Esophagus squamous epithelium (tissue), 5 donors: ENCODE measurements around the gene SMYD3. TPM values are rescaled to one million over a fixed set of nuclear protein-coding genes. Genes with fewer than 3 reads are reported as not detected.

ENCODE experiments used
- DNase-seq: peaks from one replicate; lab custom pipeline; 2025; lab: John Stamatoyannopoulos, UW
- H3K27ac ChIP-seq, 4 donors: fragments of 200-600 bp; sonication (generic); one replicate each; pipeline ENCODE4 v1.5.1; 2016 to 2019; ENCODE audit warnings: mild to moderate bottlenecking in 1 of 4
- H3K27me3 ChIP-seq, 4 donors: fragments of 200-600 bp; sonication (generic); 1 replicate in 3 of 4; 2 replicates in 1 of 4; pipeline versions ENCODE4 v1.5.1 to v1.6.0; 2017 to 2021; ENCODE audit warnings: antibody characterized with exemption in 1 of 4
- H3K36me3 ChIP-seq, 3 donors: fragments of 200-600 bp; sonication (generic); one replicate each; pipeline ENCODE4 v1.5.1; 2016 to 2019
- H3K4me1 ChIP-seq, 3 donors: fragments of 200-600 bp; sonication (generic); one replicate each; pipeline ENCODE4 v1.5.1; 2017 to 2019
- H3K4me3 ChIP-seq, 4 donors: fragments of 200-600 bp; sonication (generic); 1 replicate in 3 of 4; 2 replicates in 1 of 4; pipeline ENCODE4 v1.5.1; 2016 to 2019; ENCODE audit warnings: mild to moderate bottlenecking in 2 of 4, moderate library complexity in 1 of 4
- H3K9me3 ChIP-seq, 3 donors: fragments of 200-600 bp; sonication (generic); one replicate each; pipeline ENCODE4 v1.5.1; 2016 to 2019
- POLR2A ChIP-seq, 4 donors: fragments of 450-650 bp; IDR thresholded peaks; one replicate each; pipeline ENCODE4 v1.6.1; 2017; ENCODE audit warnings: antibody characterized with exemption in 4 of 4, mild to moderate bottlenecking in 4 of 4, moderate library complexity in 3 of 4
- WGBS, 2 donors: methylation state at CpG; one replicate each; pipeline ENCODE4 v1.1.5; 2018; 5-methylcytosine and 5-hydroxymethylcytosine counted together
- intact Hi-C: fragments of 100-400 bp; cut with DNase I; formaldehyde crosslinking; loops from one replicate; pipeline ENCODE4 v1.15.0; 2022
- total RNA-seq, 4 donors: library from RNA; depleted of rRNA; stranded (reverse); fragments of >200 nt; gene quantifications; one replicate each; pipeline ENCODE4 v1.1.0, GENCODE V29; 2016
- TF ChIP-seq, protein P1 (sequence below), 6 experiments: fragments of 450-650 bp in 4 of 6; fragments of 200-600 bp in 2 of 6; sonication (generic) in 2 of 6; IDR thresholded peaks; one replicate each; pipeline ENCODE4 v1.5.1; 2016 to 2019; ENCODE audit warnings: antibody characterized with exemption in 6 of 6, mild to moderate bottlenecking in 4 of 6, moderate library complexity in 4 of 6
- donor health status: DM: yes; HTN: yes; CAD: no.

The SMYD3 gene
- total RNA-seq, 4 donors from 2014 or later, result 8.4 to 15.8 (median 11.5) TPM

DNA sequence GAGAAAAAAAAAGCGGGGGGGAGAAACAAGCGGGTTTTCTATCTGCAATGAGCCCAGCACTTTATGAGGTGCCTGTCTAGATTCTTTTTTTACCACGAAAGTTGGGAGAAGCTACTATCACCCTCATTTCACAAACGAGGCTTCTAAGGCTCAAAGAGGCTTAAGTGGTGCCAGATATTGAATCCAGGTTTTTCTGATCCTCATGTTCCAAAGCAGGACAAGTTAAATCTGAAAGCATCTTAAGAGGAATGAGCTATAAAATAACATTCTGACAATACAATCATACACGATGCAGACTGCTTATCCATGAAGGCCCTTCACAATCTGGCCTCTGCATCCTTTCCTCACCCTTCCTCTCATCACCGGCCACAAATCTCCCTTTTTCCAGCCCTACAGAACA, 549.1 kb downstream of the SMYD3 start:
- H3K36me3 ChIP-seq, result no peaks in the 10 kb centered on the region
- no peaks in the 10 kb centered on the region for H3K9me3 ChIP-seq
- peaks cover 6 to 13% (median 7%) of the 10 kb centered on the region in 3 donors for H3K4me1 ChIP-seq
- no peak for DNase-seq
- H3K27me3 ChIP-seq, result no peaks in the 10 kb centered on the region
- TF ChIP-seq, protein P1, sequence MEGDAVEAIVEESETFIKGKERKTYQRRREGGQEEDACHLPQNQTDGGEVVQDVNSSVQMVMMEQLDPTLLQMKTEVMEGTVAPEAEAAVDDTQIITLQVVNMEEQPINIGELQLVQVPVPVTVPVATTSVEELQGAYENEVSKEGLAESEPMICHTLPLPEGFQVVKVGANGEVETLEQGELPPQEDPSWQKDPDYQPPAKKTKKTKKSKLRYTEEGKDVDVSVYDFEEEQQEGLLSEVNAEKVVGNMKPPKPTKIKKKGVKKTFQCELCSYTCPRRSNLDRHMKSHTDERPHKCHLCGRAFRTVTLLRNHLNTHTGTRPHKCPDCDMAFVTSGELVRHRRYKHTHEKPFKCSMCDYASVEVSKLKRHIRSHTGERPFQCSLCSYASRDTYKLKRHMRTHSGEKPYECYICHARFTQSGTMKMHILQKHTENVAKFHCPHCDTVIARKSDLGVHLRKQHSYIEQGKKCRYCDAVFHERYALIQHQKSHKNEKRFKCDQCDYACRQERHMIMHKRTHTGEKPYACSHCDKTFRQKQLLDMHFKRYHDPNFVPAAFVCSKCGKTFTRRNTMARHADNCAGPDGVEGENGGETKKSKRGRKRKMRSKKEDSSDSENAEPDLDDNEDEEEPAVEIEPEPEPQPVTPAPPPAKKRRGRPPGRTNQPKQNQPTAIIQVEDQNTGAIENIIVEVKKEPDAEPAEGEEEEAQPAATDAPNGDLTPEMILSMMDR (IDR thresholded peaks at IDR 0.05), result no peak
- TF ChIP-seq POLR2A (IDR thresholded peaks at IDR 0.05), result no peak
- no peak overlapping the region for H3K27ac ChIP-seq
- no peak overlapping the region for H3K4me3 ChIP-seq
- 83 to 86% methylated on average over 6 of the region's 6 CpGs for WGBS, 2 donors
- intact Hi-C loops, result no loop called here

DNA sequence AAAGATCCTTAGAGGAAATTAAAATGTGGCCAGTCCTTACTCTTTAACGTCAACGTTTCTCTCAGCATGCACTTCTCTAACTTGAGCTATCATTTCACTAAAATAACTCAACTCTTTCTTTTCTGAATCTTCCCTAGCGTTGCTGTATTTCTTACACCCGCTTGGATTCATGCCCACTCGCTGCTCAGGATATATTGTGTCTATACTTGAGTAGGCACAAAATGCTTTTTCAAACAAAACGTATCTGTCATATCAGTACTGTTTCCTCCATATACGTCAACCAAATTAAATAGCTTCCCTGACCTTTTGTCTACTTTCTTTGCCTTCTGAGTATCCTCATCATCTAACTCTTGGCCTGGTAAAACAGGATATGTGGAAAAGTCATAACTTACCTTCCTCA, 549.7 kb downstream of the SMYD3 start:
- intact Hi-C loops, result no loop called here
- H3K4me1 ChIP-seq, result peaks cover 6 to 16% (median 7%) of the 10 kb centered on the region in 3 donors
- 77 to 78% methylated on average over 7 of the region's 7 CpGs for WGBS, 2 donors
- no peak overlapping the region for H3K4me3 ChIP-seq
- no peaks in the 10 kb centered on the region for H3K27me3 ChIP-seq
- no peaks in the 10 kb centered on the region for H3K36me3 ChIP-seq
- H3K27ac ChIP-seq, result no peak overlapping the region
- TF ChIP-seq, protein P1 (IDR thresholded peaks at IDR 0.05), result no peak
- TF ChIP-seq POLR2A (IDR thresholded peaks at IDR 0.05), result no peak
- no peaks in the 10 kb centered on the region for H3K9me3 ChIP-seq
- DNase-seq, result no peak

DNA sequence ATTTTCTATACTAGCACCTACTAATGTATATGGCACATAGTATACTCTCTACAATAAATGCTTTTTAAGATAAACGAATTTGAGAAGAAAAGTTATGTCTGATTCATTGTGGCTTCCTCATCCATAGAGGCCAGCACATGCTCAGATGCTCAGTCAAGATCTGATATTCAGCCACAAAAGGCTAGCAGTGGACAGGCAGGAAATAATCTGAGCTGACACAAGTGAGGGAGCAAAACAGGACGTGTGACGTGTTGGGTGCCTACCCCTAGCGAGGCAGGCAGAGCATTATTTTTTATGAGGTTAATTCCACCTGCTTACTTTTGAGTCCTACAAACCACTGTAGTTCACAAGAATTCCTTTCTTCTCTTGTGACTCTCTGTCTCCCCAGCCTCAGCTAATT, 550.9 kb downstream of the SMYD3 start:
- no peaks in the 10 kb centered on the region for H3K36me3 ChIP-seq
- TF ChIP-seq, protein P1 (IDR thresholded peaks at IDR 0.05), result no peak
- TF ChIP-seq POLR2A (IDR thresholded peaks at IDR 0.05), result no peak
- H3K27ac ChIP-seq, result peak overlapping the region in 1 of 4 donors; percentile 30
- H3K27me3 ChIP-seq, result no peaks in the 10 kb centered on the region
- H3K4me3 ChIP-seq, result no peak overlapping the region
- DNase-seq, result no peak
- H3K4me1 ChIP-seq, result peaks cover 6 to 16% (median 7%) of the 10 kb centered on the region in 3 donors
- 60 to 80% methylated on average over 4 of the region's 4 CpGs for WGBS, 2 donors
- intact Hi-C loops, result no loop called here
- no peaks in the 10 kb centered on the region for H3K9me3 ChIP-seq

DNA sequence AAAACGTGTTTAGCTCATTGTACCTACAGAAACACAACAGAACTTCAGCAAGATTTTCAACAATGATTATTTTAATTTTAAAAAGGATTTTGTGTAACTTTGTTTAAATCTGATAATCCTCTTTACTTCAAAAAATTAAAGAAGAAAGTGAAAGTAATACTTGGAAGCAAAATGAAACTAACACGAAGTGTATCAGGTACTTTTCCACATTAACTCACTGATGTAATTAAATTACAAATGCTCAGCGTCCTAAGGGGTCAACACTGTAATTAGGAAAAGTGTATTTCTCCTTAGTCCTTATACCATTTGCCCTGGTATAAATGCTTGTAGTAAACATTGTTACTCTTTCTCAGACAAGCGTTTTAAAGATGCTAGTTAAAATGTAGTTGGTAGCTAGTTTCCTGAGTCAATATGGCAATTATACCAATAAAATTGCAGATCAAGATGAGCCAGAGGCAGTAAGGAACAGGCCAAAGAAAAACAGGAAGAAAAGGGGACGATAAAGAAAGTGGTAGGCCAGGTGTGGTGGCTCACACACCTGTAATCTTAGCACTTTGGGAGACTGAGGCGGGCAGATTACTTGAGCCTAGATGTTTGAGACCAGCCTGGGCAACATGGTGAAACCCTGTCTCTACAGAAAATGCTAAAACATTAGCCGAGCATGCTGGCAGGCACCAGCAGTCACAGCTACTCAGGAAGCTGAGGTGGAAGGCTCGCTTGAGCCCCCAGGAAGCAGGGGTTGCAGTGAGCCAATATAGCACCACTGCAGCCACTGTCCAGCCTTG, 553.0 kb downstream of the SMYD3 start:
- H3K36me3 ChIP-seq, result no peaks in the 10 kb centered on the region
- intact Hi-C loops, result no loop called here
- no peaks in the 10 kb centered on the region for H3K27me3 ChIP-seq
- H3K9me3 ChIP-seq, result no peaks in the 10 kb centered on the region
- DNase-seq, result no peak
- H3K4me3 ChIP-seq, result peak overlapping the region; percentile 7 to 50 (median 27)
- 25 to 26% methylated on average over 8 of the region's 8 CpGs for WGBS, 2 donors
- peaks cover 6 to 16% (median 7%) of the 10 kb centered on the region in 3 donors for H3K4me1 ChIP-seq
- H3K27ac ChIP-seq, result peak overlapping the region; percentile 57 to 70 (median 64)
- TF ChIP-seq, protein P1 (IDR thresholded peaks at IDR 0.05), result no peak
- TF ChIP-seq POLR2A (IDR thresholded peaks at IDR 0.05), result no peak

DNA sequence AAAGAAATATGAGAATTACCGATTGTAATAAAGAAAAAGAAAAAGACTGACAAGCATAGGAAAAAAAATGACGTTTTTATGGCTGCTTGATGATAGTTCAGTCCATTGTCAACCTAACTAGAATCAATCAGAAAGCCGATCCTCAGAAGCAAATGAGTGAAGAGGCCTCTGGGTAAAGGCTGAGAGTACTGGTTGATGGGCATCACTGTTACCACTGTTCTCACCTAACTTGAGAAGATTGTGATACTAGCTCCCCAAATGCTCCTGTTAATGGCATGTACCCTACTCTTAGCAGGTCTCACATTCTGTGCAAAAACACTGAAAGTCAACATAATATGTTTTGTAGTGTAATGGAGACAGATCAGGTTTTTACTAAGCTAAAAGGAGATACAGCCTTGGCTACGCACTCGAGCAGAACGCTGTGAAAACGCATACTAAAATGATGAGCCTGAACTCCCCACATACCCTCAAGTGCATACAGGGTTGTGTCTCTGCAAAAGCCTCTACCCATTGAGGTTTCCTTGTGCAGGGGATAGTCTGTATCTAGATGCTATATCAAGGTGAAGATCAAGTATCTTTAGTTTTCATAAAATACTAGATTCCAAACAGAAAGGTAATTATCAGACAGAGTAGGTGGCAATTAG, 554.6 kb downstream of the SMYD3 start:
- H3K4me3 ChIP-seq, result no peak overlapping the region
- no peaks in the 10 kb centered on the region for H3K36me3 ChIP-seq
- H3K27me3 ChIP-seq, result no peaks in the 10 kb centered on the region
- peaks cover 6 to 16% (median 7%) of the 10 kb centered on the region in 3 donors for H3K4me1 ChIP-seq
- WGBS, 2 donors, result 87 to 97% methylated on average over 7 of the region's 7 CpGs
- intact Hi-C loops, result no loop called here
- peak overlapping the region in 1 of 4 donors; percentile 65 for H3K27ac ChIP-seq
- no peak for DNase-seq
- no peaks in the 10 kb centered on the region for H3K9me3 ChIP-seq
- TF ChIP-seq, protein P1 (IDR thresholded peaks at IDR 0.05), result no peak
- no peak for TF ChIP-seq POLR2A (IDR thresholded peaks at IDR 0.05)
